GM12874 (cell line): ENCODE results near the gene CARD16.

Experiments used
- TF ChIP-seq, protein P1 (sequence below): IDR thresholded peaks from 2 replicates; pipeline ENCODE4 v1.5.1; 2011; ENCODE audit warnings: low read depth, mild to moderate bottlenecking, control low read depth, low read length, moderate library complexity; ENCODE audit not compliant: insufficient read depth

Gene CARD16

DNA sequence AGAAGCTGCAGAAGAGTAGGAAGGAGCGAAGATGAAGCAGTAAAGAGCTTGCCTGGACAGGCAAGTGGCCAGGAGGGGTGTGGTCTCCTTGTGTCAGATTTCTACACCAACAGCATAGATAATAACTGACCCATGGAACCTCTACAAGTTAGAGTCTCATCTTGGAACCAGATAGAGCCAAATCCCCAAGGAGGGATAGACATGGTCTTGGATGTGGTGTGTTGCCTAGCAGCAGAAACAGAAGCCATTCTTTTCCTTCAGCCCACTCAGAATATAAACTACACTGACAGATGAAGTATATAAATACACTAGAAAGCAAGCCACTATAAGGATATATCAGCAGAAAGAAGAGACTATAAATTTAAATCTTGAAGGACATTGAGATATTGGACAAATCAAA is 4.3 kb upstream of the CARD16 start:
- TF ChIP-seq, protein P1, sequence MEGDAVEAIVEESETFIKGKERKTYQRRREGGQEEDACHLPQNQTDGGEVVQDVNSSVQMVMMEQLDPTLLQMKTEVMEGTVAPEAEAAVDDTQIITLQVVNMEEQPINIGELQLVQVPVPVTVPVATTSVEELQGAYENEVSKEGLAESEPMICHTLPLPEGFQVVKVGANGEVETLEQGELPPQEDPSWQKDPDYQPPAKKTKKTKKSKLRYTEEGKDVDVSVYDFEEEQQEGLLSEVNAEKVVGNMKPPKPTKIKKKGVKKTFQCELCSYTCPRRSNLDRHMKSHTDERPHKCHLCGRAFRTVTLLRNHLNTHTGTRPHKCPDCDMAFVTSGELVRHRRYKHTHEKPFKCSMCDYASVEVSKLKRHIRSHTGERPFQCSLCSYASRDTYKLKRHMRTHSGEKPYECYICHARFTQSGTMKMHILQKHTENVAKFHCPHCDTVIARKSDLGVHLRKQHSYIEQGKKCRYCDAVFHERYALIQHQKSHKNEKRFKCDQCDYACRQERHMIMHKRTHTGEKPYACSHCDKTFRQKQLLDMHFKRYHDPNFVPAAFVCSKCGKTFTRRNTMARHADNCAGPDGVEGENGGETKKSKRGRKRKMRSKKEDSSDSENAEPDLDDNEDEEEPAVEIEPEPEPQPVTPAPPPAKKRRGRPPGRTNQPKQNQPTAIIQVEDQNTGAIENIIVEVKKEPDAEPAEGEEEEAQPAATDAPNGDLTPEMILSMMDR = no peak

DNA sequence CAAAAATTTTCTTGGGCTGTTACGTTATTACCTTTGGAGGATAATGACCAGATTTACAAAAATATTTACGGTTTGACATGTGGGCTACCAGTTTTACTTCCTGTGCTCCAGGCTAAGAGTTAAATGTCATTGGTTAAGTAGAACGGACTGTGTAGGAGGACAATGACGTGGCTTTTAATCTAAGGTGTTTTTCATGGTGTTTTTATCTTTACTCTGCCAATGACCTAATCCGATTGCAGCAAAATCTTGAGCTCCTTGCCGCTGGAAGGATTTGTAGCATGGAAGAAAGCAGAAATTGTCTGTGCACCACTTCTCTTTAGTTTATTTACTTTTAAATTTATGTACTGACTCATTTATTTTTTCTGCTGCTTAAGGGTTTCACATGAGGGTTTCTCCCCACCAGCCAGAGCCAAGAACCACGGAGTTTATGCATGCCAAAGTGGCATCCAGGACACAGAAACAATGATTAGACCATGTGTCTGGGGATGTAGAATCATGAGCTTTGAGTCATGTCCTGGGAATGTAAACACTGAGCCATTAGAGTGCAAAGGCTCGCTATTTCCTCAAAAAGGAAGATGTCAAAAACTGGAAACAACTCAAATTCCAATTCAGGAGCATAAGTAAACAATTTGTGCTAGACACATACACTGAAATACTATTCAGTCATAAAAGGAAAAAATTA is 1.9 kb upstream of the CARD16 start:
- TF ChIP-seq, protein P1 = no peak

DNA sequence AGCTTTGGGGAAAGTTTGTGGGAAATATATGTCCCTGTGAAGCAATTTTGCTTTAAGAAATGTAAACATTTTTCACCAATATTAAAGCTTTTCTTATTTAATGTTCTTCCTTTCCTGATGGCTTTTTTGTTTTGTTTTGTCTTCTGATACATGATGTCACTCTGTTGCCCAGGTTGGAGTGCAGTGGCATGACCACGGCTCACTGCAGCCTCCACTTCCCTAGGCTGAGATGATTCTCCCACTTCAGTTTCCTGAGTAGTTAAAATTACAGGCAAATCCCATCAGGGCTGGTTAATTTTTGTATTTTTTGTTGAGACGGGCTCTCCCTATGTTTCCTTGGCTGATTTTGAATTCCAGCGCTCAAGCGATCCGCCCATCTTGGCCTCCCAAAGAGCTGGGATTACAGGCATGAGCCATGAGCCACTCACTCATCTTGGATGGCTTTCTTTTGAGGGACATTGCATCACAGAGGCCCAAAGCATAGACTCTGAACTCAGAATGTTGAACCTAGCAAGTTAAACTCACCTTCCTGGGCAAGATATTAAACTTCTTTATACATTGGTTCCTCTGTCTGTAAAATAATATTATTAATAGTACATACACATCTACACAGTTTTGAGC is 651 bp upstream of the CARD16 start:
- TF ChIP-seq, protein P1 = no peak

DNA sequence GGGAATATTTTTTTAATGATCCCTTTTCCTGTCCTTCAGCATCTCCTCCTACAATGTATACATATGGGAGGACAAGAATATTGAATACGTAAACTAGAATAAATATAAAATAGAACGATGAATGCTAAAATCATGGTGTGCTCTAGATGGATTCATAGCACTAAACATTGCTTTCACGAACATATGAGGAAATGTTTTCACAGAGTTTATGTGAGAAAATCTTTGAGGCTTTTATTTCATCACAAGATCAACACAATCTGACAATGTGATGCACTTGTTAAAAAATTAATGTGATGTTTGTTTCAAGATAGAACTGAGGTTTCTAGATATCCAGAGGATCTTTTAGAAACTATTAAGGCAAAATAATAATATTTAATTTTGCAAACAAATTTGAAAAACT is 3.0 kb downstream of the CARD16 start:
- TF ChIP-seq, protein P1 = no peak

DNA sequence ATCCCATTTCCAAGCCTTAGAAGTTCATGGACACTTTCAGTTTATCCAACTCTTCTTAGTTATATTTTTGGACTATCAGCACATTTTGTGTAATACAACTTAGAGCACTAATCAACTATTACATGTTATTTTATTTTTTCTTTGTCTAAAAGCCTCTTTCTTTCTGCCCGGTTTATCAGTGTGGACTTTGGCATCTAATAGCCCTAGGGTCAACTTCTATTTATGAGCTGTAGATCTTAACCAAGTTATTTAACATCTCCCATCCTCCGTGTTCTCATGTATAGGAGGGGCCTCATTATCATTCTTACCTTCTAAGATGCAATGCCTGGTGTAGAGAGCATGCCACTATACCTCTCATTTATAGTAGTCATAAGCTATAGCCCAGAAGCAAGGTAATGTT is 4.4 kb downstream of the CARD16 start:
- TF ChIP-seq, protein P1 = no peak

DNA sequence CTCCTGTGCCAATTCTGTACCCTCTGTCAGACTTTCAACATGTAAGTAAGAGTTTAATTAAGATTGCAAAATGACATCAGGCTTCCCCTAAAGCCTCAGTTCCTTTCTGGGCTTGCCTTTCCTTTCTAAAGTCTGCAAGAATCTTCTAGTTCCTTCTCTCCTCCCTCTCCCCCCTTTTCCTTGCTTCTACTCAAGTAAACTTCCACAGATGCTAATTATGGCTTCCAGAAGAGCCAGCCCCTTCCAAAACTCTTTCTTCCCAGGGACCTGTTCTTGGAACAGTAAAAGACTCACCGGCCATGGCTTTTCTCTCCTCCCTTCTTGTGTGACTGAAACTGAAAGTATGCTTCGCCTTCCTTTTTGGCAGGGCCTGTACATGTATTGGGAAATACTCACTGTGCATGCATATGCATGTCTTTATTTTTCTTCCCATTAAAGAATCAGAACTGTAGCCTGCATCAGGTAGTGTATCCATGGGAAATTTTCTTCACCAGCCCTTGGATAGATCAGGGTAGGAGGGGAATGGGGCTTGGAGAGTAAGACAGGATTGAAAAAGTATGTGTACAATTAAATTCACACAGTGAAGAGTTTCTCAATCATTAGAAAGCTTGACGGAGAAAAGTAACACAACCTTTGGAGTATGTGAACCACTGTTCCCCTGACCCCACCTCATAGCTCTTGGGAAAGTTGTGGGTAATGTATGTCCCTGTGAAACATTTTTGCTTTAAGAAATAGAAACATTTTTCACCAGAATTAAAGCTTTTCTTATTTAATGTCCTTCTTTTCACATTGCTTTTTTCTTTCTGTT is 10.1 kb downstream of the CARD16 start, which contains the start of gene CASP1:
TSS of gene CASP1 (minus strand) at position 332 of the 808 bp plus-strand sequence. CDS start at position 301, 31 bp downstream.
- TF ChIP-seq, protein P1 = no peak

DNA sequence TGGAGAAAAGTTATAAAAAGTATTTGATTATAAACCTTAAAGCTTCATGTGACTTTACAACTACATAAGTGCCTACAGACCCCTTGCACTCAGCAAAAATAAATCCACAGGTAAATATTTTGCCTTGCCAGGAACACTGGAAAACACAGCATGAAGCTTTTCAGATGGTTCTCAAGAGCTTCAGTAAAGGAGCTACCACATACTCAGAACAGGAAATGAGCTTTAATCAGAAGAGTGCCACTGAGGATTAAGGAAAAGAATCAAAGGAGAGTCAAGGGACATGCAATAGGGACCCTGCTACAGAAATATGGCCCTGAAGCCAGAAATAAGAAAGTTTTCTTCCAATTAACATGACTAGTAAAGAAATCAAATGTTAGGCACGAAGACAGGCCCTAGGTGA is 11.4 kb downstream of the CARD16 start:
- TF ChIP-seq, protein P1 = no peak
